Astrocyte (in vitro differentiated cells and primary cell): Measurements from ENCODE around the gene KRTAP24-1.

Experiments used
- CTCF ChIP-seq: IDR thresholded peaks from 2 replicates; pipeline ENCODE4 v1.5.1; 2011; ENCODE audit warnings: low read depth, mild to moderate bottlenecking, inconsistent platforms, low read length, moderate library complexity; ENCODE audit not compliant: insufficient read depth
- EZH2 ChIP-seq: IDR thresholded peaks from 2 replicates; pipeline ENCODE4 v1.6.1; 2012; ENCODE audit warnings: mild to moderate bottlenecking, low read length, inconsistent platforms; ENCODE audit not compliant: insufficient read depth

- TF ChIP-seq CTCF (no peak), EZH2 (no peak)
Measured at GRCh38 chr21:30268608-30269197, 14.0 kb downstream of the KRTAP24-1 start.
